ENCODE measurements around the gene TTYH3.

TTYH3 gene

DNA sequence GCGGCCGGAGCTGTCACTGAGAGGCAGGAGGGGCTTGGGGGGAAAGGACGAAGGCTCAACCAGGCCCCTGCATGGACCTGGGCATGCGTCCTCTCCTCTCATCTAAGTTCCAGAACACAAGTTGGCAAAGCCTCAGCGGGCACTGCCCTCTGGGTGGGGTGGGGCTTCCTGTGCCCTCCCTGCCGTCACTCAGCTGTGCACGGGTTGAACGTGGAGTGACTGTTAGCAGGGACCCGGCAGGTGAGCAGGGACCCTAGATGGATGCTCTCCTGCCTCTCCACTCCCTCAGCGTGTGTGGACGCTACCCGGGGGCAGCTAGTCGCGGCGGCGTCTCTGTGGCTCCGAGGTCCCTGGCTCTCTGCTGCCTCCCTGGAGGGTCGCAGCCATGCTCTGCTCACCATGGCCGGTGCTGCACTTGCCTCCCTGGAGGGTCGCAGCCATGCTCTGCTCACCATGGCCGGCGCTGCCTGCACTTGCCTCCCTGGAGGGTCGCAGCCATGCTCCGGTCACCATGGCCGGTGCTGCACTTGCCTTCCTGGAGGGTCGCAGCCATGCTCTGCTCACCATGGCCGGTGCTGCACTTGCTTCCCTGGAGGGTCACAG lies 36.4 kb upstream of the TTYH3 start:
- Histone ChIP-seq H3K36me3 (ENCODE audit: control insufficient read depth in 2 of 2, insufficient read depth in 1 of 2, low read length in 2 of 2) (peaks cover 0 to 64% of the 10 kb centered on the region in 2 experiments; a peak in 2 of 3 replicates), H3K27ac (ENCODE audit: extremely low read depth, low read depth, low read length) (no peak overlapping the region), H3K4me3 (ENCODE audit: low read depth, low read length) (no peak overlapping the region), H3K9me3 (ENCODE audit: control insufficient read depth, insufficient read depth, low read depth, low read length) (no peaks in the 10 kb centered on the region), H3K4me1 (ENCODE audit: control insufficient read depth, insufficient read depth, low read length) (no peaks in the 10 kb centered on the region)
- POLR2A ChIA-PET, result interaction anchor here (0.7 kb wide), 1 partner anchor 49 kb away, joined by 9 read pairs; no protein-coding TSS in a partner anchor
- CTCF ChIA-PET, result interaction anchor here (0.6 kb wide), 1 partner anchor 653 kb away, joined by 3 read pairs; no protein-coding TSS in a partner anchor
- TF ChIP-seq, protein P1, sequence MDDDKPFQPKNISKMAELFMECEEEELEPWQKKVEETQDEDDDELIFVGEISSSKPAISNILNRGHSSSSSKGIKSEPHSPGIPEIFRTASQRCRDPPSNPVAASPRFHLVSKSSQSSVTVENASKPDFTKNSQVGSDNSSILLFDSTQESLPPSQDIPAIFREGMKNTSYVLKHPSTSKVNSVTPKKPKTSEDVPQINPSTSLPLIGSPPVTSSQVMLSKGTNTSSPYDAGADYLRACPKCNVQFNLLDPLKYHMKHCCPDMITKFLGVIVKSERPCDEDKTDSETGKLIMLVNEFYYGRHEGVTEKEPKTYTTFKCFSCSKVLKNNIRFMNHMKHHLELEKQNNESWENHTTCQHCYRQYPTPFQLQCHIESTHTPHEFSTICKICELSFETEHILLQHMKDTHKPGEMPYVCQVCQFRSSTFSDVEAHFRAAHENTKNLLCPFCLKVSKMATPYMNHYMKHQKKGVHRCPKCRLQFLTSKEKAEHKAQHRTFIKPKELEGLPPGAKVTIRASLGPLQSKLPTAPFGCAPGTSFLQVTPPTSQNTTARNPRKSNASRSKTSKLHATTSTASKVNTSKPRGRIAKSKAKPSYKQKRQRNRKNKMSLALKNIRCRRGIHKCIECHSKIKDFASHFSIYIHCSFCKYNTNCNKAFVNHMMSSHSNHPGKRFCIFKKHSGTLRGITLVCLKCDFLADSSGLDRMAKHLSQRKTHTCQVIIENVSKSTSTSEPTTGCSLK (tag by site-specific recombination; IDR thresholded peaks at IDR 0.05), result no peak
- TF ChIP-seq ZNF610 (tag by site-specific recombination; IDR thresholded peaks at IDR 0.05; ENCODE audit: borderline replicate concordance) (no peak), ZNF473 (tag by site-specific recombination; IDR thresholded peaks at IDR 0.05) (no peak), ZNF521 (tag by site-specific recombination; IDR thresholded peaks at IDR 0.05) (no peak), ZNF335 (tag by site-specific recombination; conservative IDR thresholded peaks at IDR 0.05) (no peak), FEZF1 (tag by site-specific recombination; IDR thresholded peaks at IDR 0.05) (no peak), TCF7L2 (IDR thresholded peaks at IDR 0.05; ENCODE audit: borderline replicate concordance, low read depth, low read length) (no peak), WT1 (tag by site-specific recombination; IDR thresholded peaks at IDR 0.05) (no peak), ZFP3 (tag by site-specific recombination; IDR thresholded peaks at IDR 0.05; ENCODE audit: low read depth) (no peak), SCRT1 (tag by site-specific recombination; IDR thresholded peaks at IDR 0.05; ENCODE audit: borderline replicate concordance) (no peak)

DNA sequence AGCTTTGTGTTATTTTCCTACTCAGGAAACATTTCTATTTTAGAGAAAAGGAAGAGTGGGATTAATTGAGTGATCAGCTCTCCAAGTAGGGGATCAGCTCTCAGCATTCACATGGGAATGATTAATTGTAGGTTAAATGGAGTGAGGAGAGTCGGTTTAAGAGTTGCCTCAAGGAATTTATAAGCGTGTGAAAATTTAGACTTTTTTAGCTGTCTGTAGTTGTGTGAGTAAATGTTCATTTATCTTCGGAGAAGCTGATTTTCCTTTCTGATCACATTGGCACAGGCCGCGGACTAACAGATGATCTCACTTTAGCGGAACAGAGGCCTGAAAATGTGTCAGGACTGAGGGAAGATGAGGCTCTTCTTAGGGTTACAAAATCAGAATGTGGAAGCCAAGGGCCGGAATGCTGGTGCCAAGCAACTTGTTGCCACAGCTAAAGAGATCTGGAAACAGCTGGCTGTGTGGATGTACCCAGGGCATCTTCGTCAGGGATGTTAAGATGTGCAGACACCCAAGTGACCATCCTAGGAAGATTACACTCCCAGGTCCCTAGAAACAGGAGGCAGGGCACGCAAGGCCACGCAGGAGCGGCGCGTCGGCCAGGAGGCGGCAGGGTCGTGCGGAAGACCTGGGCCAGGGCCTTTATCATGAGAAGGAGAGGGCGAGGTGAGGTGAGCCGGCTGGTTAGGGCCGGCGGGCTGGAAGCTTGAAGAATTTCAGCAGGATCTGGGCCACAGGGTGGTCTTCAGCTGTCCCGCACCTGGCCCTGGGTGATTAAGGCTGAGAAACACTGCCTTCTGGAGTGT lies 35.1 kb upstream of the TTYH3 start:
- Histone ChIP-seq H3K27ac (ENCODE audit: extremely low read depth, low read depth, low read length) (no peak overlapping the region), H3K4me1 (ENCODE audit: control insufficient read depth, insufficient read depth, low read length) (no peaks in the 10 kb centered on the region), H3K9me3 (ENCODE audit: control insufficient read depth, insufficient read depth, low read depth, low read length) (no peaks in the 10 kb centered on the region), H3K36me3 (ENCODE audit: control insufficient read depth in 2 of 2, insufficient read depth in 1 of 2, low read length in 2 of 2) (peaks cover 0 to 63% of the 10 kb centered on the region in 2 experiments; a peak in 2 of 3 replicates), H3K4me3 (ENCODE audit: low read depth, low read length) (no peak overlapping the region)
- ChIA-PET POLR2A (interaction anchor here (0.6 kb wide), 1 partner anchor 12 kb away, joined by 3 read pairs; no protein-coding TSS in a partner anchor), CTCF (interaction anchor here (0.7 kb wide), 1 partner anchor 28 kb away, joined by 4 read pairs; no protein-coding TSS in a partner anchor)
- TF ChIP-seq ZNF48 (tag by site-specific recombination; IDR thresholded peaks at IDR 0.05), result no peak
- no peak for TF ChIP-seq ZNF114 (tag by site-specific recombination; IDR thresholded peaks at IDR 0.05)
- no peak for TF ChIP-seq ZNF146 (tag by site-specific recombination; IDR thresholded peaks at IDR 0.05)
- TF ChIP-seq REPIN1 (tag by site-specific recombination; IDR thresholded peaks at IDR 0.05; ENCODE audit: low read depth), result no peak
- TF ChIP-seq ZNF23 (tag by site-specific recombination; IDR thresholded peaks at IDR 0.05; ENCODE audit: borderline replicate concordance), result no peak
- no peak for TF ChIP-seq KLF9 (tag by site-specific recombination; IDR thresholded peaks at IDR 0.05; ENCODE audit: low read depth)
- TF ChIP-seq, protein P2, sequence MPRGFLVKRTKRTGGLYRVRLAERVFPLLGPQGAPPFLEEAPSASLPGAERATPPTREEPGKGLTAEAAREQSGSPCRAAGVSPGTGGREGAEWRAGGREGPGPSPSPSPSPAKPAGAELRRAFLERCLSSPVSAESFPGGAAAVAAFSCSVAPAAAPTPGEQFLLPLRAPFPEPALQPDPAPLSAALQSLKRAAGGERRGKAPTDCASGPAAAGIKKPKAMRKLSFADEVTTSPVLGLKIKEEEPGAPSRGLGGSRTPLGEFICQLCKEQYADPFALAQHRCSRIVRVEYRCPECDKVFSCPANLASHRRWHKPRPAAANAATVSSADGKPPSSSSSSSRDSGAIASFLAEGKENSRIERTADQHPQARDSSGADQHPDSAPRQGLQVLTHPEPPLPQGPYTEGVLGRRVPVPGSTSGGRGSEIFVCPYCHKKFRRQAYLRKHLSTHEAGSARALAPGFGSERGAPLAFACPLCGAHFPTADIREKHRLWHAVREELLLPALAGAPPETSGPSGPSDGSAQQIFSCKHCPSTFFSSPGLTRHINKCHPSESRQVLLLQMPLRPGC (tag by site-specific recombination; IDR thresholded peaks at IDR 0.05), result no peak
- TF ChIP-seq, protein P3, sequence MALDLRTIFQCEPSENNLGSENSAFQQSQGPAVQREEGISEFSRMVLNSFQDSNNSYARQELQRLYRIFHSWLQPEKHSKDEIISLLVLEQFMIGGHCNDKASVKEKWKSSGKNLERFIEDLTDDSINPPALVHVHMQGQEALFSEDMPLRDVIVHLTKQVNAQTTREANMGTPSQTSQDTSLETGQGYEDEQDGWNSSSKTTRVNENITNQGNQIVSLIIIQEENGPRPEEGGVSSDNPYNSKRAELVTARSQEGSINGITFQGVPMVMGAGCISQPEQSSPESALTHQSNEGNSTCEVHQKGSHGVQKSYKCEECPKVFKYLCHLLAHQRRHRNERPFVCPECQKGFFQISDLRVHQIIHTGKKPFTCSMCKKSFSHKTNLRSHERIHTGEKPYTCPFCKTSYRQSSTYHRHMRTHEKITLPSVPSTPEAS (tag by site-specific recombination; IDR thresholded peaks at IDR 0.05), result no peak
- TF ChIP-seq, protein P4, sequence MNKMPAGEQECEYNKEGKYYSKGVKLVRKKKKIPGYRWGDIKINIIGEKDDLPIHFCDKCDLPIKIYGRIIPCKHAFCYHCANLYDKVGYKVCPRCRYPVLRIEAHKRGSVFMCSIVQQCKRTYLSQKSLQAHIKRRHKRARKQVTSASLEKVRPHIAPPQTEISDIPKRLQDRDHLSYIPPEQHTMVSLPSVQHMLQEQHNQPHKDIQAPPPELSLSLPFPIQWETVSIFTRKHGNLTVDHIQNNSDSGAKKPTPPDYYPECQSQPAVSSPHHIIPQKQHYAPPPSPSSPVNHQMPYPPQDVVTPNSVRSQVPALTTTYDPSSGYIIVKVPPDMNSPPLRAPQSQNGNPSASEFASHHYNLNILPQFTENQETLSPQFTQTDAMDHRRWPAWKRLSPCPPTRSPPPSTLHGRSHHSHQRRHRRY (tag by site-specific recombination; IDR thresholded peaks at IDR 0.05), result no peak
- TF ChIP-seq, protein P1 (tag by site-specific recombination; IDR thresholded peaks at IDR 0.05), result no peak
- no peak for TF ChIP-seq ZBTB48 (tag by site-specific recombination; IDR thresholded peaks at IDR 0.05)
- no peak for TF ChIP-seq ZNF701 (tag by site-specific recombination; IDR thresholded peaks at IDR 0.05)

All from HEK293 (cell line).